Measurements from ENCODE around the gene ZBP1. TPM values are rescaled to one million over a fixed set of nuclear protein-coding genes. Genes with fewer than 3 reads are reported as not detected.

Gene ZBP1
- total RNA-seq, 1 donor from 2014 or later: not detected

GRCh38 chr20:57627339-57627738 lies 7.1 kb upstream of the ZBP1 start:
- peaks cover 7% of the 10 kb centered on the region for H3K9me3 Mint-ChIP-seq (ENCODE audit: low read depth)
- no peak for DNase-seq (ENCODE audit: low spot score)
- H3K4me1 Mint-ChIP-seq (ENCODE audit: low read depth): peaks cover 19% of the 10 kb centered on the region
- peaks cover 2% of the 10 kb centered on the region for H3K36me3 Mint-ChIP-seq (ENCODE audit: low read depth)
- H3K4me3 Mint-ChIP-seq (ENCODE audit: unreplicated experiment): no peak overlapping the region
- no peaks in the 10 kb centered on the region for H3K27me3 Mint-ChIP-seq (ENCODE audit: low read depth)
- no peak for TF ChIP-seq CTCF (IDR thresholded peaks at IDR 0.05)
- H3K27ac Mint-ChIP-seq (ENCODE audit: unreplicated experiment): no peak overlapping the region

DNA sequence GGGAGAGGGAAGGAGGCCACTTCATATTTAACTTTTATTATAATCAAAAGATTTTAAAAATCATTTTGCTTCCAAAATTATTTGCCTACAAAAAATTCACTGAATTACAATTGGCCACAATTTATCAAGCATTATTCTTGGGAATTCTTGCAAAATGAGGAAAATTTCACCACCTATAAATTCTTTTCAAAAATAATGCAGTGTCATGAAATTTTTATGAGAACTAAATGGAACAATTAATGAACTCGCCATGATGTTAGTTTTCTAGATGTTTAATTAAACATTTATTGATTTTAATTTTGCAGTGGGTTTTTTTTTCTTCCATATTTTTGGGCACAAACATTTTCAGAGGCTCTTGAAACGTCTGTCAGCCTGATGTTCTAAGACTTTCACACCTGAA lies 5.8 kb upstream of the ZBP1 start:
- Mint-ChIP-seq H3K36me3 (ENCODE audit: low read depth) (peaks cover 2% of the 10 kb centered on the region), H3K4me1 (ENCODE audit: low read depth) (peaks cover 19% of the 10 kb centered on the region), H3K9me3 (ENCODE audit: low read depth) (peaks cover 7% of the 10 kb centered on the region), H3K27ac (ENCODE audit: unreplicated experiment) (no peak overlapping the region), H3K27me3 (ENCODE audit: low read depth) (no peaks in the 10 kb centered on the region), H3K4me3 (ENCODE audit: unreplicated experiment) (no peak overlapping the region)
- DNase-seq (ENCODE audit: low spot score): no peak
- no peak for TF ChIP-seq CTCF (IDR thresholded peaks at IDR 0.05)

DNA sequence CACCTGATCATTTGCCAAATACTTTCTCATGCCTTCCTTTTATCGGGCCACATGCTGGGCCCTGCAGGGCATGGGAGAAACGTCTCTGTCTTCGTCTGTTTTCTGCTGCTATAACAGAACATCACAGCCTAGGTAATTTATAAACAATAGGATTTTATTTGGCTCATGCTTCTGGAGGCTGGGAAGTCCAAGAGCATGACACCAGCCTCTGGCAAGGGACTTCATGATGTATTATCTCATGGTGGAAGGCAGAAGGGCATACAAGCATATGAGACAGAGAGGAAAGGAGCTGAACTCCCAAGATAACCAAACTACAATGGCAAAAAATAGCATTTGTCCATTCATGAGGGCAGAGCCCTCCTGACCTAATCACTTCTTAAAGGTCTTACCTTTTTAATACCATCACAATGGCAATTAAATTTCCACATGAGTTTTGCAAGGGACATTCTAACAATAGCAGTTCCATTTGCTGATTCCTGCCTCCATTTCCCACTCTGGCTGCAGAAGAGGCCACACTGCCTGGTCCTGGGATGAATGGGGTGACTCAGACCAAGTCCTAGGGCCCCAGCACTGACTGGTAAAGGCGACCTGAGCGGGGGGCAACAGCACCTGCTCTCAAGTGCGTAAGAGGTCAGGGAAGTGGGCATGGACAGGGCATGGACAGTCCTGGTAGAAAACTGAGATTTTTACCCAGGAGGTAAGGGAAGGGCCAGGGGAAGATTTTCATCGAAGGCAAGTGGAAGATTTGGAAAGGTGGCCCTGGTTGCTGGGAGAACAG lies 5.1 kb upstream of the ZBP1 start:
- peaks cover 7% of the 10 kb centered on the region for H3K9me3 Mint-ChIP-seq (ENCODE audit: low read depth)
- no peak overlapping the region for H3K27ac Mint-ChIP-seq (ENCODE audit: unreplicated experiment)
- peaks cover 19% of the 10 kb centered on the region for H3K4me1 Mint-ChIP-seq (ENCODE audit: low read depth)
- TF ChIP-seq CTCF (IDR thresholded peaks at IDR 0.05): no peak
- H3K4me3 Mint-ChIP-seq (ENCODE audit: unreplicated experiment): no peak overlapping the region
- no peak for DNase-seq (ENCODE audit: low spot score)
- H3K27me3 Mint-ChIP-seq (ENCODE audit: low read depth): no peaks in the 10 kb centered on the region
- peaks cover 2% of the 10 kb centered on the region for H3K36me3 Mint-ChIP-seq (ENCODE audit: low read depth)

DNA sequence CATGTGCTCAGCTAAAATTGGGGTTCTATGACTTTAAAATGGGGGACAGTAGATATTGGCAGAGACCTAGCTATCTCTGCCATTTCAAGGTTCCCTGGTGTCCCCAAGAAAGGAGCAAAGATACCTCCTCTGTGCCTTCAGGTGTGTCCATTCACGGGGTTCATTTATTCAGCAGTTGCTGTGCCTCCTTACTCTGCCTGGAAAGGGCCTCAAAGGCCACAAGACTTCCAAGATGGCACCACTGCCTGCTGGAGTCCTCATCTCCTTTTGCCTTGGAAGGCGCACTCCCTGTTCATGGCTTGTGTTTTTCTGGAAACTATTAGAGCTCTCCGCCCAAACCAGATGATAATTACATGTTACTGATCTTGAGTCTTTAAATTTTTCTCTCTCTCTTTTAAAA lies 3.9 kb upstream of the ZBP1 start:
- no peak for TF ChIP-seq CTCF (IDR thresholded peaks at IDR 0.05)

DNA sequence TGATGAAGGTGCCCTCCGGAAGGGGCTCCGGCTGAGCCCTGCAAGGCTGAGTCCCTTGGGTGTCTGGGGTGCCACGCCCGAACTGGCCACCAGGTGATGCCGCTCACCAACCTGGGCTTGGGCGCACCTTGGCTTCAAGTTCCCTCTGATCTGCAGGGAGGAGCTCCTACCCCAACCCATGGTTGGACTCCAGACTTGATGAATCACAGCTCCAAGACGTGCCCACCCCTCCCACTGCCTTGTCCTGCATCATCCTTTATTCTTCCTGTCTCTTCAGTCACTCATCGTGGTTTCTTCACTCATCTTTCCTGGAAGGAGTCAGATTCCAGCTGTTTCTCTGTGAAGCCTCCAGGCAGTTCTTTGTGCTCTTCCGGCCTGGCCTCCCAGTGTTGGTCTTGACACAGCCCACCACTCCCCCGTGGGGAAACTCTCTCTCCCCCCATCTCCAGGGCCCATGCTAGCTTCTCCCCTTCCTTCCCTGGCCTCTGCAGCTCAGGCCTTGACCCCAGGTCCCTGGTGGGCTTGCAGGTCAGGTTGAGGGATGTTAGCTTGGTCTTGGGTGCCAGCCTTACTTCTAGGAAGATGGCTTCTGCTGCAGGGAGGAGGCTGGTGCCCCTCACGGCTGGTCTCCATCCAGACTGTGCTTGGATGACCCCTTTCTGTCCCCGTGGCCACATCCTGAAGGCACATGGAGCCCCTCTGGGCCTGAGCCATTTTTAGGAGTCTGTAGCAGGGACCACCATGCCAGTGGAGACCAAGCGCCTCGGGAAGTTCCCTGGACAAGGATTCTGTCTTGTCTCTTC lies 2.6 kb upstream of the ZBP1 start:
- H3K27ac Mint-ChIP-seq (ENCODE audit: unreplicated experiment): no peak overlapping the region
- peaks cover 7% of the 10 kb centered on the region for H3K9me3 Mint-ChIP-seq (ENCODE audit: low read depth)
- peaks cover 6% of the 10 kb centered on the region for H3K27me3 Mint-ChIP-seq (ENCODE audit: low read depth)
- peak; percentile 83 for TF ChIP-seq CTCF (IDR thresholded peaks at IDR 0.05)
- no peak for DNase-seq (ENCODE audit: low spot score)
- peaks cover 12% of the 10 kb centered on the region for H3K4me1 Mint-ChIP-seq (ENCODE audit: low read depth)
- no peak overlapping the region for H3K4me3 Mint-ChIP-seq (ENCODE audit: unreplicated experiment)
- peaks cover 2% of the 10 kb centered on the region for H3K36me3 Mint-ChIP-seq (ENCODE audit: low read depth)

More for the DNA sequence above, 3.9 kb upstream of the ZBP1 start:
- Mint-ChIP-seq H3K27ac (ENCODE audit: unreplicated experiment) (no peak overlapping the region), H3K36me3 (ENCODE audit: low read depth) (peaks cover 2% of the 10 kb centered on the region), H3K27me3 (ENCODE audit: low read depth) (no peaks in the 10 kb centered on the region), H3K9me3 (ENCODE audit: low read depth) (peaks cover 7% of the 10 kb centered on the region), H3K4me3 (ENCODE audit: unreplicated experiment) (no peak overlapping the region), H3K4me1 (ENCODE audit: low read depth) (peaks cover 19% of the 10 kb centered on the region)
- no peak for DNase-seq (ENCODE audit: low spot score)
